Retina (tissue), 1 donor: ENCODE results near the gene TECTB.

Source experiments
- DNase-seq: peaks from one replicate; pipeline ENCODE4 v3.0.0-alpha.2; 2016

The TECTB gene

GRCh38 chr10:112349521-112350085, 66.4 kb downstream of the TECTB start:
- DNase-seq, result no peak

- peak; percentile 55 for DNase-seq
Observed at GRCh38 chr10:112351146-112351545, 67.9 kb downstream of the TECTB start.

- DNase-seq, result no peak
Observed at GRCh38 chr10:112352044-112352443, 68.8 kb downstream of the TECTB start.

- no peak for DNase-seq
Observed at GRCh38 chr10:112353046-112353445, 69.8 kb downstream of the TECTB start.
